ENCODE results near the gene DYNC1H1.

DYNC1H1 gene

GRCh38 chr14:101964297-101965180 is at the start of gene DYNC1H1:
Gene DYNC1H1, plus strand, starts transcription at chr14:101964573. Its CDS starts 119 bp downstream, at chr14:101964692.
- H3K4me3 Mint-ChIP-seq: peak within 1 kb of the TSS; percentile 92
- peaks cover 11% of the 10 kb centered on the region for H3K36me3 Mint-ChIP-seq (ENCODE audit: low read depth)
- H3K27ac Mint-ChIP-seq: peak within 1 kb of the TSS; percentile 90
- no peaks in the 10 kb centered on the region for H3K9me3 Mint-ChIP-seq
- peak; percentile 93 for DNase-seq (ENCODE audit: low spot score)
- no peaks in the 10 kb centered on the region for H3K27me3 Mint-ChIP-seq (ENCODE audit: low read depth)
- H3K4me1 Mint-ChIP-seq (ENCODE audit: low read depth): peaks cover 34% of the 10 kb centered on the region

- H3K4me1 Mint-ChIP-seq (ENCODE audit: low read depth): no peaks in the 10 kb centered on the region
- no peaks in the 10 kb centered on the region for H3K9me3 Mint-ChIP-seq
- DNase-seq (ENCODE audit: low spot score): no peak
- H3K27me3 Mint-ChIP-seq (ENCODE audit: low read depth): no peaks in the 10 kb centered on the region
- H3K27ac Mint-ChIP-seq: peak overlapping the region; percentile 21
- peaks cover 37% of the 10 kb centered on the region for H3K36me3 Mint-ChIP-seq (ENCODE audit: low read depth)
- no peak overlapping the region for H3K4me3 Mint-ChIP-seq
Observed at GRCh38 chr14:101915871-101916815, 48.2 kb upstream of the DYNC1H1 start.

- Mint-ChIP-seq H3K27ac (no peak overlapping the region), H3K9me3 (no peaks in the 10 kb centered on the region), H3K4me1 (ENCODE audit: low read depth) (no peaks in the 10 kb centered on the region), H3K27me3 (ENCODE audit: low read depth) (no peaks in the 10 kb centered on the region), H3K36me3 (ENCODE audit: low read depth) (peaks cover 42% of the 10 kb centered on the region), H3K4me3 (no peak overlapping the region)
- no peak for DNase-seq (ENCODE audit: low spot score)
Observed at GRCh38 chr14:101916816-101917412, 47.5 kb upstream of the DYNC1H1 start.

- Mint-ChIP-seq H3K36me3 (ENCODE audit: low read depth) (peaks cover 38% of the 10 kb centered on the region), H3K4me1 (ENCODE audit: low read depth) (no peaks in the 10 kb centered on the region), H3K27me3 (ENCODE audit: low read depth) (no peaks in the 10 kb centered on the region), H3K9me3 (no peaks in the 10 kb centered on the region), H3K27ac (no peak overlapping the region), H3K4me3 (no peak overlapping the region)
- DNase-seq (ENCODE audit: low spot score): no peak
Observed at GRCh38 chr14:101917413-101918017, 46.9 kb upstream of the DYNC1H1 start.

GRCh38 chr14:101918065-101918989 is 46.0 kb upstream of the DYNC1H1 start:
- DNase-seq (ENCODE audit: low spot score): no peak
- no peak overlapping the region for H3K4me3 Mint-ChIP-seq
- H3K27ac Mint-ChIP-seq: no peak overlapping the region
- peaks cover 36% of the 10 kb centered on the region for H3K36me3 Mint-ChIP-seq (ENCODE audit: low read depth)
- no peaks in the 10 kb centered on the region for H3K4me1 Mint-ChIP-seq (ENCODE audit: low read depth)
- H3K9me3 Mint-ChIP-seq: no peaks in the 10 kb centered on the region
- H3K27me3 Mint-ChIP-seq (ENCODE audit: low read depth): no peaks in the 10 kb centered on the region

GRCh38 chr14:101920271-101920670 is 44.1 kb upstream of the DYNC1H1 start:
- peaks cover 31% of the 10 kb centered on the region for H3K36me3 Mint-ChIP-seq (ENCODE audit: low read depth)
- H3K27me3 Mint-ChIP-seq (ENCODE audit: low read depth): no peaks in the 10 kb centered on the region
- H3K27ac Mint-ChIP-seq: no peak overlapping the region
- no peak for DNase-seq (ENCODE audit: low spot score)
- H3K4me1 Mint-ChIP-seq (ENCODE audit: low read depth): no peaks in the 10 kb centered on the region
- H3K9me3 Mint-ChIP-seq: no peaks in the 10 kb centered on the region
- no peak overlapping the region for H3K4me3 Mint-ChIP-seq

GRCh38 chr14:101922866-101923265 is 41.5 kb upstream of the DYNC1H1 start:
- H3K27ac Mint-ChIP-seq: no peak overlapping the region
- H3K27me3 Mint-ChIP-seq (ENCODE audit: low read depth): no peaks in the 10 kb centered on the region
- no peak overlapping the region for H3K4me3 Mint-ChIP-seq
- peaks cover 25% of the 10 kb centered on the region for H3K36me3 Mint-ChIP-seq (ENCODE audit: low read depth)
- DNase-seq (ENCODE audit: low spot score): no peak
- H3K9me3 Mint-ChIP-seq: no peaks in the 10 kb centered on the region
- no peaks in the 10 kb centered on the region for H3K4me1 Mint-ChIP-seq (ENCODE audit: low read depth)

- H3K4me3 Mint-ChIP-seq: no peak overlapping the region
- no peaks in the 10 kb centered on the region for H3K27me3 Mint-ChIP-seq (ENCODE audit: low read depth)
- H3K27ac Mint-ChIP-seq: no peak overlapping the region
- DNase-seq (ENCODE audit: low spot score): no peak
- no peaks in the 10 kb centered on the region for H3K4me1 Mint-ChIP-seq (ENCODE audit: low read depth)
- no peaks in the 10 kb centered on the region for H3K9me3 Mint-ChIP-seq
- peaks cover 25% of the 10 kb centered on the region for H3K36me3 Mint-ChIP-seq (ENCODE audit: low read depth)
Observed at GRCh38 chr14:101925152-101925551, 39.2 kb upstream of the DYNC1H1 start.

- Mint-ChIP-seq H3K27me3 (ENCODE audit: low read depth) (no peaks in the 10 kb centered on the region), H3K4me1 (ENCODE audit: low read depth) (no peaks in the 10 kb centered on the region), H3K9me3 (no peaks in the 10 kb centered on the region), H3K27ac (no peak overlapping the region), H3K4me3 (no peak overlapping the region), H3K36me3 (ENCODE audit: low read depth) (peaks cover 25% of the 10 kb centered on the region)
- DNase-seq (ENCODE audit: low spot score): no peak
Observed at GRCh38 chr14:101926085-101926484, 38.3 kb upstream of the DYNC1H1 start.

- H3K27me3 Mint-ChIP-seq (ENCODE audit: low read depth): no peaks in the 10 kb centered on the region
- peaks cover 21% of the 10 kb centered on the region for H3K36me3 Mint-ChIP-seq (ENCODE audit: low read depth)
- H3K4me3 Mint-ChIP-seq: no peak overlapping the region
- no peaks in the 10 kb centered on the region for H3K9me3 Mint-ChIP-seq
- no peak overlapping the region for H3K27ac Mint-ChIP-seq
- DNase-seq (ENCODE audit: low spot score): no peak
- no peaks in the 10 kb centered on the region for H3K4me1 Mint-ChIP-seq (ENCODE audit: low read depth)
Observed at GRCh38 chr14:101926620-101927019, 37.8 kb upstream of the DYNC1H1 start.

- Mint-ChIP-seq H3K9me3 (no peaks in the 10 kb centered on the region), H3K27me3 (ENCODE audit: low read depth) (no peaks in the 10 kb centered on the region), H3K36me3 (ENCODE audit: low read depth) (peaks cover 15% of the 10 kb centered on the region), H3K4me3 (no peak overlapping the region), H3K4me1 (ENCODE audit: low read depth) (no peaks in the 10 kb centered on the region), H3K27ac (no peak overlapping the region)
- DNase-seq (ENCODE audit: low spot score): no peak
Observed at GRCh38 chr14:101927859-101928258, 36.5 kb upstream of the DYNC1H1 start.

GRCh38 chr14:101928415-101928841 is 35.9 kb upstream of the DYNC1H1 start:
- no peaks in the 10 kb centered on the region for H3K9me3 Mint-ChIP-seq
- H3K27me3 Mint-ChIP-seq (ENCODE audit: low read depth): no peaks in the 10 kb centered on the region
- H3K36me3 Mint-ChIP-seq (ENCODE audit: low read depth): peaks cover 11% of the 10 kb centered on the region
- H3K4me1 Mint-ChIP-seq (ENCODE audit: low read depth): no peaks in the 10 kb centered on the region
- H3K27ac Mint-ChIP-seq: no peak overlapping the region
- no peak overlapping the region for H3K4me3 Mint-ChIP-seq
- DNase-seq (ENCODE audit: low spot score): no peak

GRCh38 chr14:101929096-101929495 is 35.3 kb upstream of the DYNC1H1 start:
- Mint-ChIP-seq H3K27me3 (ENCODE audit: low read depth) (no peaks in the 10 kb centered on the region), H3K4me1 (ENCODE audit: low read depth) (no peaks in the 10 kb centered on the region), H3K36me3 (ENCODE audit: low read depth) (peaks cover 11% of the 10 kb centered on the region), H3K9me3 (no peaks in the 10 kb centered on the region), H3K27ac (no peak overlapping the region), H3K4me3 (no peak overlapping the region)
- DNase-seq (ENCODE audit: low spot score): no peak

All from T-helper 2 cell treated with Interferon-gamma antibody and Interleukin-4, amounts not matched to agents 5 μg/mL and 100 μg/mL, for 36 hours (primary cell).